Adrenal gland (tissue), 12 donors: ENCODE measurements around the gene CHTOP. TPM values are rescaled to one million over a fixed set of nuclear protein-coding genes. Genes with fewer than 3 reads are reported as not detected.

Experiments
- DNase-seq, 7 donors: peaks; one replicate each; pipeline ENCODE4 v3.0.0-alpha.2; 2019 to 2020
- H3K27ac ChIP-seq, 5 donors: fragments of 200-600 bp; sonication (generic) in 4 of 5; 1 replicate in 3 of 5; 2 replicates in 2 of 5; pipeline versions ENCODE4 v1.5.1 to v1.8.0; 2016 to 2020; ENCODE audit warnings: mild to moderate bottlenecking in 1 of 5
- H3K27me3 ChIP-seq: fragments of 200-600 bp; 2 replicates; pipeline ENCODE4 v1.8.0; 2021
- H3K36me3 ChIP-seq, 2 donors: fragments of 200-600 bp; replicated peaks in 1 of 2; 1 replicate in 1 of 2; 2 replicates in 1 of 2; pipeline versions ENCODE4 v1.5.1 to v1.8.0; 2018 to 2022
- H3K4me1 ChIP-seq, 2 donors: fragments of 200-600 bp; replicated peaks in 1 of 2; 1 replicate in 1 of 2; 2 replicates in 1 of 2; pipeline versions ENCODE4 v1.5.1 to v1.8.0; 2018 to 2021
- H3K4me3 ChIP-seq, 4 donors: fragments of 200-600 bp; sonication (generic) in 3 of 4; one replicate each; pipeline ENCODE4 v1.5.1; 2016 to 2018
- H3K9me3 ChIP-seq, 3 donors: fragments of 200-600 bp; sonication (generic) in 1 of 3; replicated peaks in 1 of 3; 1 replicate in 2 of 3; 2 replicates in 1 of 3; pipeline versions ENCODE4 v1.5.1 to v1.8.0; 2016 to 2021
- CTCF ChIP-seq, 6 experiments: fragments of 450-650 bp in 4 of 6; fragments of 200-600 bp in 2 of 6; sonication (generic) in 1 of 6; IDR thresholded peaks; 1 replicate in 5 of 6; 2 replicates in 1 of 6; pipeline versions ENCODE4 v1.5.1 to v1.8.0; 2016 to 2021; ENCODE audit warnings: antibody characterized with exemption in 6 of 6, mild to moderate bottlenecking in 2 of 6, moderate library complexity in 1 of 6
- POLR2A ChIP-seq, 2 donors: fragments of 450-650 bp; IDR thresholded peaks; one replicate each; pipeline ENCODE4 v1.6.1; 2017; ENCODE audit warnings: antibody characterized with exemption in 2 of 2, mild to moderate bottlenecking in 2 of 2, moderate library complexity in 1 of 2
- WGBS, 4 donors: extraction: QIAGEN DNeasy Blood & Tissue Kit in 2 of 4; methylation state at CpG; one replicate each; pipeline versions ENCODE4 v1.1.5 to v1.1.7; 2013 to 2017; 5-methylcytosine and 5-hydroxymethylcytosine counted together
- intact Hi-C, 2 donors: fragments of 100-400 bp; cut with DNase I; formaldehyde crosslinking; loops; one replicate each; pipeline versions ENCODE4 v1.14.1 to v1.15.0; 2022 to 2023
- polyA plus RNA-seq, 3 donors: library from polyadenylated mRNA; stranded (reverse); fragments of 200-250 nt in 2 of 3; fragments of 350-450 nt in 1 of 3; fragmentation: Illumina TruSeq in 1 of 3; extraction: RNeasy Lipid Tissue Mini Kit (QIAGEN cat#74804) in 1 of 3; gene quantifications; one replicate each; pipeline ENCODE4 v1.2.3, GENCODE V29; 2013 to 2014
- total RNA-seq, 9 donors: library from RNA; depleted of rRNA in 4 of 9; stranded (reverse); fragments of >200 nt in 4 of 9; fragments of 120-200 nt in 1 of 9; fragmentation: NEBNext Ultra II Directional in 1 of 9; extraction: Animal tissue kit (Norgen Biotek cat#: 25700) in 1 of 9; gene quantifications; one replicate each; pipeline versions ENCODE4 v1.1.0 to v1.2.4, GENCODE V29; 2013 to 2023
- donor health status: healthy with polysubstance abuse.
- donor health status: Bipolar disorder and iron deficiency.
- donor health status: DM: yes; HTN: yes; CAD: no.
- donor health status: DM: no; HTN: no; CAD: no.
- donor health status: DM: no; HTN: no; CAD: no.
- donor health status: DM: yes; HTN: yes; CAD: no.

Gene CHTOP
- total and polyA plus RNA-seq, 12 donors = 35.5 to 83.3 (median 58.3) TPM

- intact Hi-C loops = no loop called here
- TF ChIP-seq POLR2A (IDR thresholded peaks at IDR 0.05) = peak in 1 of 2 donors; percentile 61
- peak; percentile 43 to 69 (median 54) for TF ChIP-seq CTCF (IDR thresholded peaks at IDR 0.05)
- WGBS, 4 donors = 7 to 35% (median 18%) methylated on average over 9 to 28 of the region's 28 CpGs
- no peaks in the 10 kb centered on the region for H3K36me3 ChIP-seq
- H3K27ac ChIP-seq = peak within 1 kb of the TSS in 4 of 5 donors; percentile 39 to 91 (median 72)
- H3K4me1 ChIP-seq = peaks cover 11 to 24% of the 10 kb centered on the region in 2 donors
- H3K27me3 ChIP-seq = no peaks in the 10 kb centered on the region
- DNase-seq = peak; percentile 74 to 93 (median 86)
- H3K4me3 ChIP-seq = peak within 1 kb of the TSS in 3 of 4 donors; percentile 30 to 52 (median 41)
- H3K9me3 ChIP-seq = no peaks in the 10 kb centered on the region
Observed at GRCh38 chr1:153626904-153627714, 6.8 kb upstream of the CHTOP start, which contains the start of gene S100A13. Gene S100A13, minus strand, starts transcription at chr1:153627505. Its CDS starts 1,033 bp downstream, at chr1:153626472.

GRCh38 chr1:153627715-153628626, 5.9 kb upstream of the CHTOP start, which contains the start of gene S100A1:
Gene S100A1, plus strand, starts transcription at chr1:153628434. Its CDS starts 2,088 bp downstream, at chr1:153630522.
- intact Hi-C loops = no loop called here
- H3K9me3 ChIP-seq = no peaks in the 10 kb centered on the region
- H3K36me3 ChIP-seq = no peaks in the 10 kb centered on the region
- DNase-seq = no peak
- TF ChIP-seq CTCF (IDR thresholded peaks at IDR 0.05) = no peak
- no peak for TF ChIP-seq POLR2A (IDR thresholded peaks at IDR 0.05)
- no peaks in the 10 kb centered on the region for H3K27me3 ChIP-seq
- peaks cover 11 to 24% of the 10 kb centered on the region in 2 donors for H3K4me1 ChIP-seq
- WGBS, 4 donors = 66 to 90% (median 70%) methylated on average over 6 to 10 of the region's 10 CpGs
- peak within 1 kb of the TSS in 4 of 5 donors; percentile 39 to 91 (median 72) for H3K27ac ChIP-seq
- H3K4me3 ChIP-seq = peak within 1 kb of the TSS in 3 of 4 donors; percentile 30 to 52 (median 41)

- H3K9me3 ChIP-seq = no peaks in the 10 kb centered on the region
- no peak for DNase-seq
- H3K36me3 ChIP-seq = no peaks in the 10 kb centered on the region
- no peak overlapping the region for H3K4me3 ChIP-seq
- H3K4me1 ChIP-seq = peaks cover 17 to 24% of the 10 kb centered on the region in 2 donors
- no peak overlapping the region for H3K27ac ChIP-seq
- WGBS, 4 donors = 84 to 92% (median 87%) methylated on average over 4 to 6 of the region's 6 CpGs
- TF ChIP-seq POLR2A (IDR thresholded peaks at IDR 0.05) = no peak
- TF ChIP-seq CTCF (IDR thresholded peaks at IDR 0.05) = no peak
- intact Hi-C loops = no loop called here
- no peaks in the 10 kb centered on the region for H3K27me3 ChIP-seq
Observed at GRCh38 chr1:153628638-153629342, 5.1 kb upstream of the CHTOP start.
